Peyer's patch (tissue), 4 donors: ENCODE results near the gene CNOT3.

Experiments used
- POLR2A ChIP-seq, 2 donors: fragments of 450-650 bp; IDR thresholded peaks; one replicate each; pipeline ENCODE4 v1.5.1; 2017; ENCODE audit warnings: antibody characterized with exemption in 2 of 2, mild to moderate bottlenecking in 2 of 2, moderate library complexity in 2 of 2
- TF ChIP-seq, protein P1 (sequence below), 6 experiments: fragments of 450-650 bp in 4 of 6; fragments of 200-600 bp in 2 of 6; sonication (generic) in 1 of 6; IDR thresholded peaks; one replicate each; pipeline ENCODE4 v1.5.1; 2017 to 2019; ENCODE audit warnings: antibody characterized with exemption in 6 of 6, mild to moderate bottlenecking in 3 of 6, moderate library complexity in 1 of 6

DNA sequence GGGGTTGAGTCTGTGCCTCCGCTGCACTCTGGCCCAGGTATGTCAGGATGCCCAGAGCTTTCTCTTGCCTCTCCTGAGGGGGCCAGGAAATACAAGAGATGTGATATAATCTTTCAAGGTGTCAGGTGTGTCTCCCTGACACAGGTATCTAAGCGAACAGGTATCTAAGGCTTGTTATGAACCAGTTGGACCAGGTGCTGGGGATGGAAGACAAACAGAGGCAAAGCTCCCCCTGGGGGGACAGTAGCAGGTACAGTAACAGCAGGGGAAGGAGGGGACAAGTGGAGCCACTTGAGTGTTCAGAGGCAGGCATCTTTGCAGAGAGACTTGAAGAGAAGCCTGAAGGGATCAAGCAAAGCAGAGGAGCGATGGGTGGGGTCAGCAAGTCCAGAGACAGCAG, 19.4 kb downstream of the CNOT3 start:
- TF ChIP-seq, protein P1, sequence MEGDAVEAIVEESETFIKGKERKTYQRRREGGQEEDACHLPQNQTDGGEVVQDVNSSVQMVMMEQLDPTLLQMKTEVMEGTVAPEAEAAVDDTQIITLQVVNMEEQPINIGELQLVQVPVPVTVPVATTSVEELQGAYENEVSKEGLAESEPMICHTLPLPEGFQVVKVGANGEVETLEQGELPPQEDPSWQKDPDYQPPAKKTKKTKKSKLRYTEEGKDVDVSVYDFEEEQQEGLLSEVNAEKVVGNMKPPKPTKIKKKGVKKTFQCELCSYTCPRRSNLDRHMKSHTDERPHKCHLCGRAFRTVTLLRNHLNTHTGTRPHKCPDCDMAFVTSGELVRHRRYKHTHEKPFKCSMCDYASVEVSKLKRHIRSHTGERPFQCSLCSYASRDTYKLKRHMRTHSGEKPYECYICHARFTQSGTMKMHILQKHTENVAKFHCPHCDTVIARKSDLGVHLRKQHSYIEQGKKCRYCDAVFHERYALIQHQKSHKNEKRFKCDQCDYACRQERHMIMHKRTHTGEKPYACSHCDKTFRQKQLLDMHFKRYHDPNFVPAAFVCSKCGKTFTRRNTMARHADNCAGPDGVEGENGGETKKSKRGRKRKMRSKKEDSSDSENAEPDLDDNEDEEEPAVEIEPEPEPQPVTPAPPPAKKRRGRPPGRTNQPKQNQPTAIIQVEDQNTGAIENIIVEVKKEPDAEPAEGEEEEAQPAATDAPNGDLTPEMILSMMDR (IDR thresholded peaks at IDR 0.05) = no peak
- TF ChIP-seq POLR2A (IDR thresholded peaks at IDR 0.05) = no peak
